Gastroesophageal sphincter (tissue), 3 donors: ENCODE results near the gene FARS2.

Source experiments
- CTCF ChIP-seq, 4 experiments: fragments of 200-600 bp in 2 of 4; fragments of 450-650 bp in 2 of 4; sonication (generic) in 1 of 4; IDR thresholded peaks; one replicate each; pipeline ENCODE4 v1.5.1; 2017 to 2019; ENCODE audit warnings: antibody characterized with exemption in 4 of 4, mild to moderate bottlenecking in 2 of 4, moderate library complexity in 2 of 4
- POLR2AphosphoS5 ChIP-seq: sonication (generic); formaldehyde crosslinking; IDR thresholded peaks from one replicate; pipeline ENCODE4 v1.6.1; 2017; ENCODE audit warnings: antibody characterized with exemption

DNA sequence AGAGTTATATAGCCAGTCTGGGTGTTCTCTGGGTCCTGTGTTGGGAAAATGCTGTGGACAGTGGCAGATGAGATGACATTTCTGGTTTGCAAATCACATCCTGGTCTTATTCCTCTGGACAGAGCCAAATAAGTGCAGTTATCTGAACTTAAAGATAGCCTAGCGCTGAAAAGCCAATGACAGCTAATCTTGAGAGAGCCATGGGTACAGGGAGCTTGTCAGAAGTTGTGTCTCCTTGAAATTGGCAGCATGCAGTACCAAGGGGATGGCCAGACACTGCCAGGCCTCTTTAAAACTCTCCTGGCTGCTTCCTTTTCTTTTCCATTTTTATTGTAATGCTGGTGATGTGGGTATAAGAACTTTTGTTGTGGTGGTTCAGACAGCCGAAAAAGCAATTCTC lies 362.5 kb downstream of the FARS2 start:
- TF ChIP-seq CTCF (IDR thresholded peaks at IDR 0.05) = no peak
- no peak for TF ChIP-seq POLR2AphosphoS5
